Left cardiac atrium (tissue), 4 donors: Measurements from ENCODE around the gene CDK16. TPM values are rescaled to one million over a fixed set of nuclear protein-coding genes. Genes with fewer than 3 reads are reported as not detected.
A peak's percentile ranks its signal among the peaks of the same experiment; 100 is the strongest.

ENCODE experiments used
- ATAC-seq, 2 donors: fragments of 200-7000 bp; cut with Tn5 transposase; one replicate each; pipeline ENCODE4 v1.9.1; 2020; ENCODE audit warnings: mild to moderate bottlenecking in 2 of 2, moderate library complexity in 2 of 2
- DNase-seq: peaks from one replicate; pipeline ENCODE4 v3.0.0-alpha.2; 2020
- intact Hi-C, 2 donors: fragments of 100-400 bp; cut with DNase I; formaldehyde crosslinking; loops; one replicate each; pipeline versions ENCODE4 v1.14.1 to v1.15.1; 2022 to 2023
- total RNA-seq, 2 donors: library from RNA; stranded (reverse); fragmentation: NEBNext Ultra II Directional; extraction: Animal tissue kit (Norgen Biotek cat#: 25700); gene quantifications; one replicate each; pipeline ENCODE4 v1.2.1, GENCODE V29; 2021
- donor health status: DM: no; HTN: yes; CAD: no.
- donor health status: DM: no; HTN: yes; CAD: no; lungs with severe emphysema.
- donor health status: DM: yes; HTN: yes; CAD: no.
- donor health status: Dilated cardiomyopathy.

Gene CDK16
- total RNA-seq, 2 donors from 2014 or later: 109 to 132 TPM

DNA sequence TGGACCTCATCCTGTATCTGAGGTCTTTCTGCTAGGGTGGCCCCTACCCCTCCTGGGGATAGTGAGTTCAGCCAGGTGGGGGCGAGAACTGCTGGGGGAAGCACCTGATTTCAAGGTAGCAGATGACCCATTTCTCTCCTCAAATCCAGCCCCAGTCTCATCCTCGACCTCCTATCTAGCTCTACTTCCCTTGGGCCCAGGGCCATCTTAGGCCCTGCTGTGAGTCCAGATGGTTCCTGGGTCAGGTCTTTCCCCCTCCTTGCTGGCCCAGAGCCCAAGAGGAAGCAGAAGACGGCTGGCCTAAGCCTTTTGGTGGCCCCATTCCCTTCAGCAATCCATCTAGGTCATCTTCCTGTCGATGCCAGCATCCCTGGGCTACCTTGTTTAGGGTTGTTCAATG lies 3.3 kb downstream of the CDK16 start:
- DNase-seq: no peak
- ATAC-seq: no peak
- intact Hi-C loops: no loop called here

- ATAC-seq: no peak
- intact Hi-C loops: no loop called here
- no peak for DNase-seq
Observed at GRCh38 chrX:47222751-47223350, 4.4 kb downstream of the CDK16 start.

GRCh38 chrX:47223476-47224250 lies 5.2 kb downstream of the CDK16 start:
- no peak for ATAC-seq
- intact Hi-C loops: no loop called here
- no peak for DNase-seq

GRCh38 chrX:47224266-47224895 lies 5.9 kb downstream of the CDK16 start:
- DNase-seq (no peak), ATAC-seq (no peak)
- intact Hi-C loops: no loop called here

DNA sequence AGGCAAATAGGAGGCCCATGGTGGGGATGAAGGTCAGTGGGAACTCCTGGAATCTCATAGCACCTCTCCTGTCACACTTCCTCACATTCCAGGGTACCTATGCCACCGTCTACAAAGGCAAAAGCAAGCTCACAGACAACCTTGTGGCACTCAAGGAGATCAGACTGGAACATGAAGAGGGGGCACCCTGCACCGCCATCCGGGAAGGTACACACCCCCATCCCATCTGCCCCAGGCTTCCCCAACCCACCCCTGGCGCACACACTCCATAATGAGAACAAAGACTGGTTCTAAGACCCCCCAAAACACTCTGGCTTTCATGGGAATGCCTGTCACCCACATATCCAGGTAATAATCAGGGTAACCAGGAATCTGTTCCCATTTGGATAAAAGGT lies 6.4 kb downstream of the CDK16 start:
- DNase-seq: no peak
- ATAC-seq: no peak
- intact Hi-C loops: no loop called here

DNA sequence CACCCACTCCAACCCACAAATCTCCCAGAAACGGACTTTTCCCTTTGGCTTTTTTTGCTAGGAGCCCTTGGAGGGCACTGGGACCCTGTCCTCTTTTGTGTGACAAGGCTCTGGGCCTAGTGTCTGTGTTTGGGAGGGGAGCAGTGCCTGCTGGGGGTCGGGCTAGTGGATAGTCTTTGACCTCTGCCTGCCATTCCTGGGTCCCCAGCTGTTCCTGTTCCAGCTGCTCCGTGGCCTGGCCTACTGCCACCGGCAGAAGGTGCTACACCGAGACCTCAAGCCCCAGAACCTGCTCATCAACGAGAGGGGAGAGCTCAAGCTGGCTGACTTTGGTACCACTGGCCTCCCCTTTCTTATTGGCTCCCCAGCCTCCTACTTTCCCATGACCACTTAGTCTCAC lies 7.6 kb downstream of the CDK16 start:
- intact Hi-C loops: no loop called here
- DNase-seq: no peak
- no peak for ATAC-seq

DNA sequence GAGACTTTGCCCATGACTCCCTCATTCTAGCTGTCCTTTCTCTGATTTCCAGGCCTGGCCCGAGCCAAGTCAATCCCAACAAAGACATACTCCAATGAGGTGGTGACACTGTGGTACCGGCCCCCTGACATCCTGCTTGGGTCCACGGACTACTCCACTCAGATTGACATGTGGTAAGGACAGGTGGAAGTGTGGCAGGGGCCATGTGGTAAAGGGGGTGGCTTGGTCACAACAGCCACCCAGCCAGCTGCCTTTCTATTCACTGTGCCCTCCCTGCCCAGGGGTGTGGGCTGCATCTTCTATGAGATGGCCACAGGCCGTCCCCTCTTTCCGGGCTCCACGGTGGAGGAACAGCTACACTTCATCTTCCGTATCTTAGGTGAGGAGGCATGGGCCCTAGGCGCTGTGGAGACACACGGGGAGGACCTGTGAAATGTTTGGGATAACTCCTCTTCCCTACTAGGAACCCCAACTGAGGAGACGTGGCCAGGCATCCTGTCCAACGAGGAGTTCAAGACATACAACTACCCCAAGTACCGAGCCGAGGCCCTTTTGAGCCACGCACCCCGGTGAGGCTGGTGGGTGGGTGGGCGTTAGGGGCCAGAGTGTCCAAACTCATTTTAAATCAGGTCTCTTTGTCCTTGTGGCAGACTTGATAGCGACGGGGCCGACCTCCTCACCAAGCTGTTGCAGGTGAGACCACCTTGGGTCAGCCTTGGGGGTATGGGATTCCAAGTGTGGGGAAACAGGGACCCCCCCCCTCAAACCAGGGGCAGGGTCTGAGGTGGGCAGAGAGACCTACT lies 8.3 kb downstream of the CDK16 start:
- no peak for DNase-seq
- intact Hi-C loops: no loop called here
- ATAC-seq: no peak

GRCh38 chrX:47227334-47227583 lies 8.8 kb downstream of the CDK16 start:
- no peak for ATAC-seq
- intact Hi-C loops: no loop called here

GRCh38 chrX:47228550-47229270 lies 10.2 kb downstream of the CDK16 start:
- ATAC-seq (no peak), DNase-seq (no peak)
- intact Hi-C loops: no loop called here

More at GRCh38 chrX:47227334-47227583, 8.8 kb downstream of the CDK16 start:
- DNase-seq: no peak

DNA sequence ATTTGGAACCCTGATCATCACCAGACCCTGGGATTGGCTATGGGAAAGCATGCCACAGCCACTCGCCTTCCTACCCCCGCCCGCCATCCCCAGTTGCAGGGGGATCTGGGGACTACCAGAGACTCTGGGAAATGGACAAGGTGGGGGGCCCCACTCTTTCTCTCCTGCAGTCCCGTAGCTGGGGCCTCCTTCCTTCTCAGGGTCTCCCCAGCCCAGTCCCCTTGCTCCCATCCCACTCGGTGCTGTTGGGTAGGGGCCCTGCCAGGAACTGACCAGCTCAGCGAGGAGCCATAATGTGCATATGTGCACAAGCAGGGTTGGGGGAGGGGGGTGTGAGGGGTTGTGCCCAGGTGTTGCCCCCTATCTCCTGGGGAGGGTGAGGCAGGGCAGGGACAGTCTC lies 10.9 kb downstream of the CDK16 start:
- DNase-seq (no peak), ATAC-seq (no peak)
- intact Hi-C loops: no loop called here

DNA sequence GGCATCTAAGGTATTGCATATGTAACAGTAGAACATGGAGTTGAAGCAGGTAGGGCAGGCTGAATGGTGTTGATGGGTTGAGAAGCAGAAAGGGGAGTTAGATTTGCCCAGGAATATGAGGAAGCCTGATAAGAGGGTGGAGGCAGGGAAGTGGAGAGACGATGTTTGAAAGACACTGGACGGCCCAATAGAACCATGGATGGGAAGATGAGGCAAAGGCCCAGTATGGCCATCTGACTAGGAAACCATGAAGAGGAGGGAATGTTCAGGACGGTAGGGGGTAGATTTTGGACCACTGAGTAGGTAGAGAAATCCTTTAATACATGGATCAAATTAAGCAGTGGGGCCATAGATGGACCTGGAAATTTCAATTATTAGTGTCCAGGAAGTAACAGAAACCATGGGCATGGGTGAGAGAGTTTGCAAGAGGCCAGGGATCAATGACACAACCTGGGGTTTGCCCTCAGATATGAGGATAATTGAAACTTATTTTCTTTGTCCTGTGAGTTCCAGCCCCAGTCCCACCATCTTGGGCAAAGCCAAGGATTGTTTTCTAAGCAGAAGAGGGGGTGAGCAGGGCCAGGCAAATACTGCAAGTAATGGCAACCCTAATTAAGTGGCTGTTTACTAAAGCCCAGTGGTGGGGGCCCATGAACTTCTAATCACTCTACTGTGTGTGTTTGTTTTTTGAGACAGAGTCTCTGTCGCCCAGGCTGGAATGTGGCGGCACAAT lies 11.8 kb downstream of the CDK16 start:
- intact Hi-C loops: no loop called here
- no peak for DNase-seq
- no peak for ATAC-seq

DNA sequence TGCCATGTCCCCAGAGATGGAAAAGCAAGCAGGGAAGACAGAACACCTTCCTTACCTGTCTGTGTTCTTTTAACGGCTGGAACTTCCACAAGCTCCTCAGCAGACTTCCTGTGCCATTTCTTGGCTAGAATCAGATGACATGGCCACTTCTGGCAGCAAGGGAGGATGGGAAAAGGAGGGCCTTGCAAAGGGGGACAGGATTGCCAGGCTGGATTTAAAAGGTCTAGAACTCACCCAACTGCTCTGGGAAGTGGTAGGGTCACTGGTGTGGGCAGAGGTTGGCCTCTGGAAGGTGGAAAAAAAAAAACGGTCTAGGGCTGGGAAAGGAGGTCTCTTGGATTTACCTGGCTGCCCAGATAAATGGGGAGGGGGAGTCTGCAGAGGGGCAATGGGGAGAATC lies 12.7 kb downstream of the CDK16 start:
- ATAC-seq (no peak), DNase-seq (no peak)
- intact Hi-C loops: no loop called here

GRCh38 chrX:47232197-47232802 lies 13.8 kb downstream of the CDK16 start:
- DNase-seq (no peak), ATAC-seq (no peak)
- intact Hi-C loops: no loop called here

DNA sequence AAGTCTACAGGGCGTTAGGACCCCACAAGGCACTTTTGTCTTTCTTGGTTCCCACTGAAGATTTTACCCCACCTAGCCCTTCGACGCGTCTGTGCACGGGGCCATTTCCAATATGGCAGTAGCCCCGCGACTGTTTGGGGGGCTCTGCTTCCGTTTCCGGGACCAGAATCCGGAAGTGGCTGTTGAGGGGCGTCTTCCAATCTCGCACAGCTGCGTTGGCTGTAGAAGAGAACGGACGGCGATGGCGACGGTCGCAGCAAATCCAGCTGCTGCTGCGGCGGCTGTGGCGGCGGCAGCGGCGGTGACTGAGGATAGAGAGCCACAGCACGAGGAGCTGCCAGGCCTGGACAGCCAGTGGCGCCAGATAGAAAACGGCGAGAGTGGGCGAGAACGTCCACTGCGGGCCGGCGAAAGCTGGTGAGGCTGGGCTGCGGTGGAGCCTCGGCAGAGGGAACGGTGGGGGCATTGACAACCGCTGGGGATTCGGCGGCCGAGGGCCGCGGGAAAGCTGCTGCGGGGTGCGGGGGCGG lies 14.4 kb downstream of the CDK16 start, which contains the start of gene USP11:
Gene USP11 (plus strand): TSS at position 207 of the 530 bp plus-strand sequence. CDS start 35 bp downstream, at position 242.
- ATAC-seq (peak; percentile 44 to 67), DNase-seq (peak; percentile 47)
- intact Hi-C loops: no loop called here

DNA sequence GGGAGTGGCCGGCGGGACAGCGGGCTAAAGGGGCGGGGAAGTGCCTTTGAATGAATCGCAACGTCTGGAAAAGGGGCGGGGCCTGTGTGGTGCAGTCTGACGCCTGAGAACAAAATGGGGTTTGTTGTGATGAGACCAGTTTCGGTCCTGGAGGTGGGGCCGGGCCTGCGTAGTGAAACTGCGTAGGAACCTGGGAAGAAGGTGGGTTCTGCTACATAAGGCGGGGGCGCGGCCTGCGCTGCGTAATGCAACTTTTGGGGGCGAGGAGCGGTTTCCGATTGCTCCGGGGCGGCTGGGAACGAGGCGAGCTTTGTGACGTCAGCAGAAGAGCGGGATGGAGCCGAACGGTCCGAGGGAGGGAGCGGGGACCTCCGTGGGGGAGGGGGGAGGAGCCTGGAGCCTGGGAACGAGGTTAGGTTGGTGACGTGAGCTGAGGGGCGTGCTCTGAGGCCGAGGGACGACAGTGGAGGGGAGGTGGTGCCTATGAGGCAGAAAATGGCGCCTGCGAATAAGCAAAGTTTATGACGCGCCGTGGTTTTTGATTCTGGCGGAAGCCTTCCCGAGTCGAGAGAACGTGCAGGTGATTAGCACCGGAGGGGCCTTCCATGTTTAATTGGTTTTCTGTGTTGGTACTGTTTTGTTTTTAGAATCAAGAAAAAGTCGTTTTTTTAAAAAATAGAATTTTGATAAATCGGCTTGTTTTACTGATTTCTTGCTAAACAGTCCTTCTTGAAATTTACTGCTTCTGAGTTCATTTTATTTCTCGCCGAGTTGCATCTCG lies 15.0 kb downstream of the CDK16 start:
- DNase-seq: peak; percentile 94
- ATAC-seq: peak; percentile 93 to 97
- intact Hi-C loops: no loop called here

GRCh38 chrX:47234583-47234982 lies 16.1 kb downstream of the CDK16 start:
- DNase-seq: no peak
- intact Hi-C loops: no loop called here
- ATAC-seq: no peak

DNA sequence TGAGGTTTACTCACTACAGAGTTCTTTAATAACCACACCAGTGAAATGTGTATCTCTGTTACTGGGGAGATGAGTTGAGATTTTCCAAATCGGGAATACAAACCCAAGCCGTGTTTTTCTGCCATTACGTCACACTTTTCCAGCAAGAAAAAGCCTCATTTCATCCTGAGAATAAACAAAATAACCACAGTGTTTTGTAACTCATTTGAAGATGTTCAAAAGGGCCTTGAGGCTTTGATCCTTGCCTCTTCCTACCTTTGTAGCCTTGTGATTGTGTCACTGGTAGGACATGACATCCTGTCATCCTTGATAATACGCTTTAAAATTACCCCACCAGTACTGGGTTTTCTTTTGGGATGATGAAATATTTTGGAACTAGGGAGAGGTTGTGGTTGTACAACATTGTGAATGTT lies 17.2 kb downstream of the CDK16 start:
- DNase-seq: no peak
- no peak for ATAC-seq
- intact Hi-C loops: no loop called here
